ENCODE measurements around the gene AHI1.

GRCh38 chr6:135521431-135521830, 23.9 kb upstream of the AHI1 start:
- TF ChIP-seq, protein P1, sequence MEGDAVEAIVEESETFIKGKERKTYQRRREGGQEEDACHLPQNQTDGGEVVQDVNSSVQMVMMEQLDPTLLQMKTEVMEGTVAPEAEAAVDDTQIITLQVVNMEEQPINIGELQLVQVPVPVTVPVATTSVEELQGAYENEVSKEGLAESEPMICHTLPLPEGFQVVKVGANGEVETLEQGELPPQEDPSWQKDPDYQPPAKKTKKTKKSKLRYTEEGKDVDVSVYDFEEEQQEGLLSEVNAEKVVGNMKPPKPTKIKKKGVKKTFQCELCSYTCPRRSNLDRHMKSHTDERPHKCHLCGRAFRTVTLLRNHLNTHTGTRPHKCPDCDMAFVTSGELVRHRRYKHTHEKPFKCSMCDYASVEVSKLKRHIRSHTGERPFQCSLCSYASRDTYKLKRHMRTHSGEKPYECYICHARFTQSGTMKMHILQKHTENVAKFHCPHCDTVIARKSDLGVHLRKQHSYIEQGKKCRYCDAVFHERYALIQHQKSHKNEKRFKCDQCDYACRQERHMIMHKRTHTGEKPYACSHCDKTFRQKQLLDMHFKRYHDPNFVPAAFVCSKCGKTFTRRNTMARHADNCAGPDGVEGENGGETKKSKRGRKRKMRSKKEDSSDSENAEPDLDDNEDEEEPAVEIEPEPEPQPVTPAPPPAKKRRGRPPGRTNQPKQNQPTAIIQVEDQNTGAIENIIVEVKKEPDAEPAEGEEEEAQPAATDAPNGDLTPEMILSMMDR (IDR thresholded peaks at IDR 0.05; ENCODE audit: poor library complexity): no peak
- TF ChIP-seq EZH2phosphoT487 (IDR thresholded peaks at IDR 0.05; ENCODE audit: low read depth, severe bottlenecking, unreplicated experiment) (no peak), EZH2 (IDR thresholded peaks at IDR 0.05; ENCODE audit: borderline replicate concordance) (no peak)

Data from hepatocyte (in vitro differentiated cells).